ENCODE measurements around the gene LMNA. TPM values are rescaled to one million over a fixed set of nuclear protein-coding genes. Genes with fewer than 3 reads are reported as not detected.

Gene LMNA
- total and polyA plus RNA-seq, 4 donors = 60.4 to 160 (median 97.2) TPM

GRCh38 chr1:156065212-156065611, 49.3 kb upstream of the LMNA start (continued):
- TF ChIP-seq GABPA (IDR thresholded peaks at IDR 0.05 in 1 of 2, conservative IDR thresholded peaks at IDR 0.05 in 1 of 2) = no peak
- TF ChIP-seq JUND (IDR thresholded peaks at IDR 0.05) = no peak
- no peak for TF ChIP-seq RAD21 (IDR thresholded peaks at IDR 0.05)
- TF ChIP-seq HNF4G (IDR thresholded peaks at IDR 0.05) = no peak
- no peak for TF ChIP-seq FOXA1 (IDR thresholded peaks at IDR 0.05)

GRCh38 chr1:156065871-156066270, 48.6 kb upstream of the LMNA start:
- no peaks in the 10 kb centered on the region for H3K9me3 ChIP-seq (ENCODE audit: control insufficient read depth in 4 of 4, low read length in 3 of 4)
- DNase-seq (ENCODE audit: low spot score) = no peak
- no peak overlapping the region for H3K27ac ChIP-seq (ENCODE audit: low read depth in 1 of 2, low read length in 2 of 2)
- peaks cover 6 to 17% (median 15%) of the 10 kb centered on the region in 4 donors for H3K4me1 ChIP-seq (ENCODE audit: control insufficient read depth in 4 of 4, insufficient read depth in 4 of 4, low read length in 3 of 4)
- no peaks in the 10 kb centered on the region for H3K27me3 ChIP-seq (ENCODE audit: control insufficient read depth in 4 of 4, insufficient read depth in 4 of 4, low read length in 3 of 4)
- H3K4me3 ChIP-seq (ENCODE audit: low read depth in 1 of 3, low read length in 3 of 3) = no peak overlapping the region
- H3K36me3 ChIP-seq (ENCODE audit: control insufficient read depth in 4 of 4, insufficient read depth in 3 of 4, low read depth in 1 of 4, low read length in 3 of 4) = no peaks in the 10 kb centered on the region
- WGBS = 87% methylated on average over 16 of the region's 16 CpGs
- no peak for TF ChIP-seq NR2F2 (IDR thresholded peaks at IDR 0.05)
- TF ChIP-seq GABPA (IDR thresholded peaks at IDR 0.05 in 1 of 2, conservative IDR thresholded peaks at IDR 0.05 in 1 of 2) = no peak
- no peak for TF ChIP-seq EGR1 (IDR thresholded peaks at IDR 0.05; ENCODE audit: low read depth in 2 of 2)
- TF ChIP-seq, protein P1, sequence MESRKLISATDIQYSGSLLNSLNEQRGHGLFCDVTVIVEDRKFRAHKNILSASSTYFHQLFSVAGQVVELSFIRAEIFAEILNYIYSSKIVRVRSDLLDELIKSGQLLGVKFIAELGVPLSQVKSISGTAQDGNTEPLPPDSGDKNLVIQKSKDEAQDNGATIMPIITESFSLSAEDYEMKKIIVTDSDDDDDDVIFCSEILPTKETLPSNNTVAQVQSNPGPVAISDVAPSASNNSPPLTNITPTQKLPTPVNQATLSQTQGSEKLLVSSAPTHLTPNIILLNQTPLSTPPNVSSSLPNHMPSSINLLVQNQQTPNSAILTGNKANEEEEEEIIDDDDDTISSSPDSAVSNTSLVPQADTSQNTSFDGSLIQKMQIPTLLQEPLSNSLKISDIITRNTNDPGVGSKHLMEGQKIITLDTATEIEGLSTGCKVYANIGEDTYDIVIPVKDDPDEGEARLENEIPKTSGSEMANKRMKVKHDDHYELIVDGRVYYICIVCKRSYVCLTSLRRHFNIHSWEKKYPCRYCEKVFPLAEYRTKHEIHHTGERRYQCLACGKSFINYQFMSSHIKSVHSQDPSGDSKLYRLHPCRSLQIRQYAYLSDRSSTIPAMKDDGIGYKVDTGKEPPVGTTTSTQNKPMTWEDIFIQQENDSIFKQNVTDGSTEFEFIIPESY (IDR thresholded peaks at IDR 0.05) = no peak
- TF ChIP-seq RXRA (IDR thresholded peaks at IDR 0.05) = no peak
- TF ChIP-seq, protein P2, sequence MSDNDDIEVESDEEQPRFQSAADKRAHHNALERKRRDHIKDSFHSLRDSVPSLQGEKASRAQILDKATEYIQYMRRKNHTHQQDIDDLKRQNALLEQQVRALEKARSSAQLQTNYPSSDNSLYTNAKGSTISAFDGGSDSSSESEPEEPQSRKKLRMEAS (IDR thresholded peaks at IDR 0.05) = no peak
- TF ChIP-seq YY1 (IDR thresholded peaks at IDR 0.05) = no peak
- H3K9ac ChIP-seq (ENCODE audit: low read depth in 1 of 2, low read length in 2 of 2) = no peak overlapping the region

- H3K9me3 ChIP-seq (ENCODE audit: control insufficient read depth in 4 of 4, low read length in 3 of 4) = no peaks in the 10 kb centered on the region
- H3K27me3 ChIP-seq (ENCODE audit: control insufficient read depth in 4 of 4, insufficient read depth in 4 of 4, low read length in 3 of 4) = no peaks in the 10 kb centered on the region
- H3K4me3 ChIP-seq (ENCODE audit: low read depth in 1 of 3, low read length in 3 of 3) = no peak overlapping the region
- 83% methylated on average over 2 of the region's 2 CpGs for WGBS
- H3K4me1 ChIP-seq (ENCODE audit: control insufficient read depth in 4 of 4, insufficient read depth in 4 of 4, low read length in 3 of 4) = peaks cover 7 to 18% (median 15%) of the 10 kb centered on the region in 4 donors
- no peak for DNase-seq (ENCODE audit: low spot score)
- TF ChIP-seq YY1 (IDR thresholded peaks at IDR 0.05) = no peak
- TF ChIP-seq FOXA1 (IDR thresholded peaks at IDR 0.05) = no peak
- TF ChIP-seq HNF4G (IDR thresholded peaks at IDR 0.05) = no peak
- no peak for TF ChIP-seq TAF1 (conservative IDR thresholded peaks at IDR 0.05)
- TF ChIP-seq EGR1 (IDR thresholded peaks at IDR 0.05; ENCODE audit: low read depth in 2 of 2) = no peak
- TF ChIP-seq, protein P1 (IDR thresholded peaks at IDR 0.05) = no peak
- TF ChIP-seq FOXA2 (IDR thresholded peaks at IDR 0.05) = no peak
- TF ChIP-seq REST (IDR thresholded peaks at IDR 0.05) = no peak
- TF ChIP-seq, protein P3, sequence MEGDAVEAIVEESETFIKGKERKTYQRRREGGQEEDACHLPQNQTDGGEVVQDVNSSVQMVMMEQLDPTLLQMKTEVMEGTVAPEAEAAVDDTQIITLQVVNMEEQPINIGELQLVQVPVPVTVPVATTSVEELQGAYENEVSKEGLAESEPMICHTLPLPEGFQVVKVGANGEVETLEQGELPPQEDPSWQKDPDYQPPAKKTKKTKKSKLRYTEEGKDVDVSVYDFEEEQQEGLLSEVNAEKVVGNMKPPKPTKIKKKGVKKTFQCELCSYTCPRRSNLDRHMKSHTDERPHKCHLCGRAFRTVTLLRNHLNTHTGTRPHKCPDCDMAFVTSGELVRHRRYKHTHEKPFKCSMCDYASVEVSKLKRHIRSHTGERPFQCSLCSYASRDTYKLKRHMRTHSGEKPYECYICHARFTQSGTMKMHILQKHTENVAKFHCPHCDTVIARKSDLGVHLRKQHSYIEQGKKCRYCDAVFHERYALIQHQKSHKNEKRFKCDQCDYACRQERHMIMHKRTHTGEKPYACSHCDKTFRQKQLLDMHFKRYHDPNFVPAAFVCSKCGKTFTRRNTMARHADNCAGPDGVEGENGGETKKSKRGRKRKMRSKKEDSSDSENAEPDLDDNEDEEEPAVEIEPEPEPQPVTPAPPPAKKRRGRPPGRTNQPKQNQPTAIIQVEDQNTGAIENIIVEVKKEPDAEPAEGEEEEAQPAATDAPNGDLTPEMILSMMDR (IDR thresholded peaks at IDR 0.05; ENCODE audit: low read depth, low read length, missing input control) = no peak
- no peak overlapping the region for H3K27ac ChIP-seq (ENCODE audit: low read depth in 1 of 2, low read length in 2 of 2)
- no peak overlapping the region for H3K9ac ChIP-seq (ENCODE audit: low read depth in 1 of 2, low read length in 2 of 2)
- H3K36me3 ChIP-seq (ENCODE audit: control insufficient read depth in 4 of 4, insufficient read depth in 3 of 4, low read depth in 1 of 4, low read length in 3 of 4) = no peaks in the 10 kb centered on the region
These were observed 47.2 kb upstream of the LMNA start for GRCh38 chr1:156067262-156067661.

All from liver (tissue), 9 donors.